Measurements from ENCODE around the gene TOR1A. TPM values are rescaled to one million over a fixed set of nuclear protein-coding genes. Genes with fewer than 3 reads are reported as not detected.

TOR1A gene
- total RNA-seq, 2 donors from 2014 or later: 27.3 to 51.7 TPM

DNA sequence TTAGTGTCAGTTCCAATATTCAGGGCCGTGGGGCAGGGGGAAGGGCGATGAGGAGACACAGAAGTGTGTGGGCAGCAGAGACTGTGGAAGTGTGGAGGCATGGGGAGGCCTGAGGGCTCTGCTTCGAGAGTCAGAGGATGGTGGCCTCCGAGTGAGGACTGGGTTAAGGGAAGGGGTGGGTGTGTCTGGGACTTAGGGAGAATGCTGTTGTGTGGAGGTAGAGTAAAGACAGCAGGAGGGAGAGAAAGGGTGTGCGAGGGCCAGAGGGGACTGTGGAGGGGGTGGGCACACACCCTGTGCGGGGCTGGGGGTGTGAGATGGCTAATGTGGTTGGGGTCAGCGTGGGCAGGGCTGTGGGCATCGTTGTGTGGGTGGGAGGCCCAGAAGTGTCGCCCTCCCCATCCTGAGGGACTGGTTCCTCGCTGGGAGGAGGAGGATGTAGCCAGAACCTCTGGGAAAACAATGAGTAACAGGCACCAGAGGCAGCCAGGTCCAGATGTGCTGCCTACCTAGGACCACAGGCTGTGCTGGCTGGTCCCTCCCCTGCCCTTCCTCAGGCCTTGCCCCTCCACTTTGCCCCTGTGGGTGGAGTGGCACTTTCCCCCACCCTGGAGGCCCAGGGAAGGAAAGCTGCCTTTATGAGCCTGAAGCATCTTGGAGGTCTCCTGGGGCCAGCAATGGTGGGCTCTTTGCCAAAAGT is 15.5 kb upstream of the TOR1A start:
- Mint-ChIP-seq H3K27ac (peak overlapping the region; percentile 92), H3K27me3 (no peaks in the 10 kb centered on the region), H3K4me3 (peak overlapping the region; percentile 96), H3K36me3 (ENCODE audit: low read depth) (peaks cover 41% of the 10 kb centered on the region), H3K9me3 (no peaks in the 10 kb centered on the region), H3K4me1 (peaks cover 32% of the 10 kb centered on the region)
- ATAC-seq (replicated peaks): no peak

DNA sequence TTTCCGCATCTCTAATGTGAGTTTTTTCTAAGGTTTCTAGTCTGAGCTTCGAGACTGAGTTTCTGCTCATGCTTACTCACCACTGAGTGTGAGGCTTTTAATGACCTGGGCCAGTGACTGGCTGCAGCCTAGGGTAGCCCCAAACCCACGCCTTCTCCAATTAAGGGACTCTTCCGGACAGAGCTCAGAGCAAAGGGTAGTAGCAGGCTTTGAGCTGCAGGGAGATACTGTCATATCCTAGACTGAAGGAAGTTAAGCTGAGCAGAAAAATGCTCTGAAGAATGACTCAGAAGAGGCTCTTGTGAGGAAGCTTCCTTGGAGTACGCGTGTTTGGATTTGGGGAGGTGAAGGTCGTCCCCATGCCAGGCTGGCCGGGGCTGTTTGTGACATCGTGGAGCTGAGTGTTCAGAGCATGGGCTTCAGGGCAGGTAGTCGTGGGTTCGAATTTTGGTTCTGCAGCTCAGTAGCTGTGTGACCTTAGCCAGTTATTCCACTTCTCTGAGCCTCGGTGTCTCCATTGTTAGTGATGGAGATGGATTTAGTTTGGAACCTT is 14.8 kb upstream of the TOR1A start:
- Mint-ChIP-seq H3K4me1 (peaks cover 36% of the 10 kb centered on the region), H3K27ac (peak overlapping the region; percentile 92), H3K27me3 (no peaks in the 10 kb centered on the region), H3K4me3 (peak overlapping the region; percentile 96), H3K36me3 (ENCODE audit: low read depth) (peaks cover 48% of the 10 kb centered on the region), H3K9me3 (no peaks in the 10 kb centered on the region)
- peak; percentile 54 for ATAC-seq (replicated peaks)

- H3K27me3 Mint-ChIP-seq: no peaks in the 10 kb centered on the region
- no peaks in the 10 kb centered on the region for H3K9me3 Mint-ChIP-seq
- H3K36me3 Mint-ChIP-seq (ENCODE audit: low read depth): peaks cover 72% of the 10 kb centered on the region
- peak overlapping the region; percentile 92 for H3K27ac Mint-ChIP-seq
- no peak for ATAC-seq (replicated peaks)
- H3K4me3 Mint-ChIP-seq: peak overlapping the region; percentile 96
- H3K4me1 Mint-ChIP-seq: peaks cover 41% of the 10 kb centered on the region
These were observed 12.5 kb upstream of the TOR1A start for GRCh38 chr9:129836311-129837007.

GRCh38 chr9:129835860-129836223 is 11.9 kb upstream of the TOR1A start:
- Mint-ChIP-seq H3K27ac (peak overlapping the region; percentile 92), H3K27me3 (no peaks in the 10 kb centered on the region), H3K36me3 (ENCODE audit: low read depth) (peaks cover 72% of the 10 kb centered on the region), H3K4me3 (peak overlapping the region; percentile 96), H3K9me3 (no peaks in the 10 kb centered on the region), H3K4me1 (peaks cover 36% of the 10 kb centered on the region)
- peak; percentile 7 for ATAC-seq (replicated peaks)

DNA sequence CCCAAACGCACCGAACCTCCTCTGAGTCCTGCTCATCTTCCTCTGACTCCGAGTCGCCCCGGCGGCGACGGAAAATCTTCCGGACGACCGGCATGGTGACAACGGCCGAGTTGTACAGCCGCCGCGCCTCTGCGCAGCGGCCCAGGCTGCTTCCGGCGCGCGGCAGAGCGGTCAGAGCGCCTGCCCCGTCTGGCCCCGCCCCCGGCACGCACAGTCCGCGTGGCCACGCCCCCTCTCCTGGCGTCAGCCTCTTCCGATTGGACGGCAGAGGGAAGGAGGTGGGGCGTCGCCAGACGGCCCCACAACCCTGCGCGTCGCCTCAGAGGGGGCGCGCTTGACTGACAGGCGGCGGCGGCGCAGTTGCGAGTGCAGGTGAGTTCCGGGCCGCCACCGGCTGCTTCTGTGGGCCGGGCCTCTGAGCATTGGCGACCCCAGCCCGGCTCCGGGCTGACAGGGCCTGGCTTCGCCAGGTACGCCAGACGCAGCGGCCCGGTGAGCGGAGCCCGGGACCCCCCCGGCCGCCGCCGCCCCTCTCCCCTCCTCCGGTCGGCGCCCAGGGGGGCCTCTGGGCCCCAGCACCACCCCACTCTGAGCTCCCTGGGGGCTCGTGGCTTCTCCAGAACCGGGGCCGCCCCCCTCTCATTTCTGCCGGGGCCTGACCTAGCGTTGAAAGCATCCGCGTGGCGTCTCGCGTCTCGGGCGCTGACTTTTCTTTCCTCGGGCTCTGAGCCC is 11.4 kb upstream of the TOR1A start, which contains the start of the genes C9orf78 and USP20:
C9orf78 (minus strand) TSS at position 148 of the 732 bp plus-strand sequence; CDS start at position 94, 54 bp downstream.
USP20 (plus strand) TSS at position 331 of the 732 bp plus-strand sequence. CDS start 17,098 bp downstream, outside the sequence.
- peak within 1 kb of the TSS; percentile 92 for H3K27ac Mint-ChIP-seq
- peaks cover 36% of the 10 kb centered on the region for H3K4me1 Mint-ChIP-seq
- H3K27me3 Mint-ChIP-seq: no peaks in the 10 kb centered on the region
- peaks cover 77% of the 10 kb centered on the region for H3K36me3 Mint-ChIP-seq (ENCODE audit: low read depth)
- no peaks in the 10 kb centered on the region for H3K9me3 Mint-ChIP-seq
- ATAC-seq (replicated peaks): peak; percentile 95
- H3K4me3 Mint-ChIP-seq: peak within 1 kb of the TSS; percentile 96

DNA sequence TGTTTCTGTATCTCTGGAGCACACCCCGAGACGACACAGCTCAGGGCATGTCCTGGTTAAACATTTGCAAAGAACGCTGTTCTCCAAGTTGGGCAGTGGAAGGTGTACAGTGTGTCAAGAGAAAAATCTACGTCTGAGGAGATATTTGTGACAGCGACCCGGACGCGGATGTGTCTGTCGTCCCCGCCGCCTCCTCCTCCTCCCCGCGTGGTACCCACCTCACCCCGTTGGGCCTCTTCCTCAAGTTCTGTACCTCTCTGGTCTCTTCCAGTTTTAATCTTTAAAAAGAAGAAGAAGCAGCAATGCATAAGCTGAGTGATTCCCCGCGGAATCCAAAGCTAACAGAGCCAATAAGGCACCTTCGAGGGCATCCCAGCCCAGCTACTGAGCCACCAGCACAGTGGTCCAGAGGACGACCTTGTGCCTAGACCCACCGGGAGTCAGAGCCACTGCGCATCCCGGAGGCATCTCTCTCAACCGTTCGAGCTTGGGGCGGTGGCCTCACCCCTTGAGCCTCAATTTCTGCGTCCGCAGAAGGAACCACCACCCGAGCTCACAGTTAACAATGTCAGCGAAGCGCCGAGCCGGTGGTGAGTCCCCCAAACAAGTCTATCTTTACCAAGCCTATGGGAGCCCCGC is 10.7 kb upstream of the TOR1A start:
- peak; percentile 5 for ATAC-seq (replicated peaks)
- H3K27ac Mint-ChIP-seq: peak overlapping the region; percentile 92
- no peaks in the 10 kb centered on the region for H3K9me3 Mint-ChIP-seq
- no peaks in the 10 kb centered on the region for H3K27me3 Mint-ChIP-seq
- H3K4me1 Mint-ChIP-seq: peaks cover 36% of the 10 kb centered on the region
- H3K4me3 Mint-ChIP-seq: peak overlapping the region; percentile 96
- H3K36me3 Mint-ChIP-seq (ENCODE audit: low read depth): peaks cover 84% of the 10 kb centered on the region

- Mint-ChIP-seq H3K27ac (peak overlapping the region; percentile 58), H3K36me3 (ENCODE audit: low read depth) (peaks cover 90% of the 10 kb centered on the region), H3K9me3 (no peaks in the 10 kb centered on the region), H3K4me1 (peaks cover 24% of the 10 kb centered on the region), H3K27me3 (no peaks in the 10 kb centered on the region), H3K4me3 (peak overlapping the region; percentile 96)
- no peak for ATAC-seq (replicated peaks)
These were observed 9.0 kb upstream of the TOR1A start for GRCh38 chr9:129832982-129833381.

GRCh38 chr9:129828969-129829368 is 5.0 kb upstream of the TOR1A start:
- H3K36me3 Mint-ChIP-seq (ENCODE audit: low read depth): peaks cover 76% of the 10 kb centered on the region

DNA sequence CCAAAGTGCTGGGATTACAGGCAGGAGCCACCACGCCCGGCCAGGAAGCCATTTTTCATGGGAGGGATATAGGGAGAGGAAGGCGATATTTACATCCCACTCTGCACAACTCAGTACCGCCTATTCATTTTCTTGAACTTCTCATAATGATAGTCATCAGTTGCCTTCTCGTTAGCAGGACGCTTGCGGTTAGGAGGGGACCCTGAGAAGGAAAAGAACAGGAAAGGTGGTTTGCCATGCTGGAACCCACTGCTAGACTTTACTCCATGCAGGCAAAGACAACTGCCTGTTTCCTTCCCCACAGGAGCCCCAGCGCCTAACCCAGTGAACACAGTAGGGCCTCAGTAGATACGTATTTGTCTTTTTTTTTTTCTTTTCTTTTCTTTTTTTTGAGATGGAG is 4.1 kb upstream of the TOR1A start:
- no peak for ATAC-seq (replicated peaks)
- H3K27me3 Mint-ChIP-seq: no peaks in the 10 kb centered on the region
- no peak overlapping the region for H3K27ac Mint-ChIP-seq
- H3K9me3 Mint-ChIP-seq: no peaks in the 10 kb centered on the region
- H3K4me1 Mint-ChIP-seq: peaks cover under 1% of the 10 kb centered on the region
- H3K4me3 Mint-ChIP-seq: no peak overlapping the region
- peaks cover 68% of the 10 kb centered on the region for H3K36me3 Mint-ChIP-seq (ENCODE audit: low read depth)

More at GRCh38 chr9:129828969-129829368, 5.0 kb upstream of the TOR1A start:
- Mint-ChIP-seq H3K9me3 (no peaks in the 10 kb centered on the region), H3K27ac (no peak overlapping the region), H3K27me3 (no peaks in the 10 kb centered on the region), H3K4me1 (peaks cover 8% of the 10 kb centered on the region), H3K4me3 (no peak overlapping the region)
- no peak for ATAC-seq (replicated peaks)

DNA sequence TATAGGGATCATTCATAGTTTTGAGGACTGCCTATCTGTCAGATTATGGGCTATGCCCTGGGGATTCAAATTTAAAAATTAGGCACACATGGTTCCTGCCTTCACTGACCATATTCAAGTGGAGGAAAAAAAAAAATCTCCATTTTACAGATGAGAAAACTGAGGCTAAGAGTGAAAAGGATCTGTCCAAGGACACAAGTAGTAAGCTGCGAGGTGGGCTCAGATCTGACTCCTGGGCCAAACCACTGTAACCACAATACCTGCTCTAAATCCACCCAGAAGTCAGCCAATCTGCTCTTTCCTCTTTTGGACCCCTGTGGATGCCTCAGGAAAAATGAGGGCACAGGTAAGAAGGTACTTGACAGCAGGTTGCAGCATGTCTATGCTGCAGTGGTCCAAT is 2.8 kb upstream of the TOR1A start:
- no peak for ATAC-seq (replicated peaks)
- H3K4me3 Mint-ChIP-seq: no peak overlapping the region
- H3K9me3 Mint-ChIP-seq: no peaks in the 10 kb centered on the region
- H3K27me3 Mint-ChIP-seq: no peaks in the 10 kb centered on the region
- H3K4me1 Mint-ChIP-seq: peaks cover 6% of the 10 kb centered on the region
- no peak overlapping the region for H3K27ac Mint-ChIP-seq
- H3K36me3 Mint-ChIP-seq (ENCODE audit: low read depth): peaks cover 68% of the 10 kb centered on the region

- no peaks in the 10 kb centered on the region for H3K9me3 Mint-ChIP-seq
- H3K36me3 Mint-ChIP-seq (ENCODE audit: low read depth): peaks cover 68% of the 10 kb centered on the region
- ATAC-seq (replicated peaks): no peak
- H3K27ac Mint-ChIP-seq: no peak overlapping the region
- no peak overlapping the region for H3K4me3 Mint-ChIP-seq
- H3K4me1 Mint-ChIP-seq: peaks cover 6% of the 10 kb centered on the region
- H3K27me3 Mint-ChIP-seq: no peaks in the 10 kb centered on the region
These were observed 2.4 kb upstream of the TOR1A start for GRCh38 chr9:129826344-129826743.

DNA sequence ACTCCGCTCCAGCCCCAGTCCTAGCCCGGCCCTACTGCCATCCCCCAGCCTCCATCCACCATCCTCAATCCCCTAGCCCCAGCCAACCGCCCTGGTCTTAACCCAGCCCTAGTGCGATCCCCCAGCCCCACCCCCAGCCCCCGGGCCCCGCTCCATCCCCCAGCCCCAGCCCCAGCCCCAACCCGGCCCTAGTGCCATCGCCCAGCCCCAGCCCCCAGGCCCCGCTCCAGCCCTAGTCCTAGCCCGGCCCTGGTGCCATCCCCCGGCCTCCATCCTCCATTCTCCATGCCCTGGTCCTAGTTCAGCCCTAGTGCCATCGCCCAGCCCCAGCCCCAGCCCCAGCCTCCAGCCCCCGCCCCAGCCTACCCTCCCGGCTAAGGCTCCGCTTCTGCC is 398 bp downstream of the TOR1A start:
- Mint-ChIP-seq H3K9me3 (no peaks in the 10 kb centered on the region), H3K27ac (peak overlapping the region; percentile 76), H3K4me1 (peaks cover 10% of the 10 kb centered on the region), H3K4me3 (peak overlapping the region; percentile 80), H3K36me3 (ENCODE audit: low read depth) (peaks cover 62% of the 10 kb centered on the region), H3K27me3 (no peaks in the 10 kb centered on the region)
- ATAC-seq (replicated peaks): peak; percentile 44

DNA sequence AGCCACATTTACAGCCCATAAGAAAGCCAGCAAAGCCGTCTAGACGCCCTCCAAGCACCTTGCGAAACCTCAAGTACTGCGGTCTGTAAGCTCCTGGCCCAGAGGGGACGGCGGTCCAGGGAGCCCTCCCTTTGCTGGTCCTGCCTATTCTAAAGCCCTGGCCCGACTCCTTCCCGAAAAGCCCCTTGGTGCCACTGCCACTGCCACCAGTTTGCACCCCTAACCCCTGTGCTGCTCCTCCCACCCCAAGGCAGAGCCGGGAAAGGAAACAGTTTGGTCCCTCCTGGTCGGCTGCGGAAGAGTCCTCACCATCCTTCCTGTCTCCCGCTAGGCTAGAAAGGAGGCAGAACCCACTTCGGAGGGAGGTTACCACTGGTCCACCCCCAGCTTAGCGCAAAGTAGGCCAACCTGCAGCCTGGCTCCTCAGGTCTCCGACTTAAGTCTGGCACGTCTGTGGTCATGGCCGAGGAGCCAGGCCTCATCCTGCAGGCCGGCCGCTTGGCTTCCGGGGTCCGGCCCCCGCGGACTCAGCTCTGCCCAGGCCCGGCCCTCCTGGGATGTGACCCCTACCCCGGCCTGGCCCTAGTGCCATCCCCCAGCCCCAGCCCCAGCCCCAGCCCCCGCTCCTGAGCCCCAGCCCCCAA is 916 bp downstream of the TOR1A start:
- no peaks in the 10 kb centered on the region for H3K27me3 Mint-ChIP-seq
- H3K36me3 Mint-ChIP-seq (ENCODE audit: low read depth): peaks cover 62% of the 10 kb centered on the region
- peak overlapping the region; percentile 80 for H3K4me3 Mint-ChIP-seq
- peak; percentile 30 for ATAC-seq (replicated peaks)
- peak overlapping the region; percentile 77 for H3K27ac Mint-ChIP-seq
- peaks cover 10% of the 10 kb centered on the region for H3K4me1 Mint-ChIP-seq
- H3K9me3 Mint-ChIP-seq: no peaks in the 10 kb centered on the region
